GM13977 (cell line): ENCODE measurements around the gene USP31.
A peak's percentile ranks its signal among the peaks of the same experiment; 100 is the strongest.

Source experiments
- DNase-seq: peaks from one replicate; pipeline ENCODE4 v3.0.0; 2012; ENCODE audit warnings: low spot score
- CTCF ChIP-seq: IDR thresholded peaks from 2 replicates; pipeline ENCODE4 v1.5.1; 2012; ENCODE audit warnings: mild to moderate bottlenecking, control low read depth; ENCODE audit not compliant: insufficient read depth; ENCODE audit errors: extremely low read depth, missing control alignments
- in situ Hi-C: fragments of 300-500 bp; cut with MboI; formaldehyde crosslinking; loops from one replicate; pipeline ENCODE4 v1.12.0; 2022; ENCODE audit warnings: low sequenced_read_pairs, low pct_unique_long_range_greater_than_20kb, mixed read lengths, inconsistent platforms; ENCODE audit not compliant: unreplicated experiment

The USP31 gene

GRCh38 chr16:23160574-23160973 lies 11.3 kb upstream of the USP31 start:
- in situ Hi-C loops: no loop called here
- no peak for TF ChIP-seq CTCF
- no peak for DNase-seq

GRCh38 chr16:23160082-23160481 lies 10.8 kb upstream of the USP31 start:
- TF ChIP-seq CTCF: no peak
- in situ Hi-C loops: no loop called here
- no peak for DNase-seq

GRCh38 chr16:23158114-23158513 lies 8.9 kb upstream of the USP31 start:
- in situ Hi-C loops: no loop called here
- no peak for TF ChIP-seq CTCF
- DNase-seq: no peak

- no peak for DNase-seq
- in situ Hi-C loops: no loop called here
- TF ChIP-seq CTCF: no peak
These were observed 7.8 kb upstream of the USP31 start for GRCh38 chr16:23156946-23157460.

- no peak for TF ChIP-seq CTCF
- DNase-seq: no peak
- in situ Hi-C loops: no loop called here
These were observed 6.9 kb upstream of the USP31 start for GRCh38 chr16:23156110-23156509.

GRCh38 chr16:23155445-23156049 lies 6.3 kb upstream of the USP31 start:
- peak; percentile 58 for TF ChIP-seq CTCF
- in situ Hi-C loops: no loop called here

More at GRCh38 chr16:23155445-23156049, 6.3 kb upstream of the USP31 start:
- DNase-seq: no peak
